ENCODE data around the gene CRTC3. TPM values are rescaled to one million over a fixed set of nuclear protein-coding genes. Genes with fewer than 3 reads are reported as not detected.

The CRTC3 gene
- total RNA-seq, 3 donors from 2014 or later: 21.6 to 53.6 (median 21.7) TPM

DNA sequence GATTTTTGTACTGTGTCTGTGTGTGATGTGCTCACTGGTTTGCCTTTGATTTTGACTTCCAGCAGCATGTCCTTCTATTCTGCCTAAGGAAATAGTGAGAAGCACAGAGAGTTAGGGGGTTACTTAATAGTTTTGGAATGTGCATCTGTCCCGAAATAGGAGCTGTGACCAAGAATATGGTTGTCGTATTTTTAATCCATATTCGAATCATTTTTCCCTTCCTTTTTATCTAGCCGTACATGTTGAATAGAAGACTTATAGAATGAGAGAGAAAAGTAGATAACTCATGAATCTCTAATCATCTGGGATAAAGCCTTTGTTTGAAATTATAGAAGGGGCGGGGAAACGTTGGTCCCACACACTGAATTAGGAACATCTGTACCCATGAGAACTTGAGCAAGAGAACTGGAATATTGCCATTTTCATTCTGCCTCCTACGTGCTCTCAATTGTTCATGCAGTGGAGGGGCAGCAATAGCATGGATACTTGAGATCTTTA, 23.6 kb downstream of the CRTC3 start:
- intact Hi-C loops (cut with DNase I, micrococcal nuclease): no loop called here
- TF ChIP-seq, protein P1, sequence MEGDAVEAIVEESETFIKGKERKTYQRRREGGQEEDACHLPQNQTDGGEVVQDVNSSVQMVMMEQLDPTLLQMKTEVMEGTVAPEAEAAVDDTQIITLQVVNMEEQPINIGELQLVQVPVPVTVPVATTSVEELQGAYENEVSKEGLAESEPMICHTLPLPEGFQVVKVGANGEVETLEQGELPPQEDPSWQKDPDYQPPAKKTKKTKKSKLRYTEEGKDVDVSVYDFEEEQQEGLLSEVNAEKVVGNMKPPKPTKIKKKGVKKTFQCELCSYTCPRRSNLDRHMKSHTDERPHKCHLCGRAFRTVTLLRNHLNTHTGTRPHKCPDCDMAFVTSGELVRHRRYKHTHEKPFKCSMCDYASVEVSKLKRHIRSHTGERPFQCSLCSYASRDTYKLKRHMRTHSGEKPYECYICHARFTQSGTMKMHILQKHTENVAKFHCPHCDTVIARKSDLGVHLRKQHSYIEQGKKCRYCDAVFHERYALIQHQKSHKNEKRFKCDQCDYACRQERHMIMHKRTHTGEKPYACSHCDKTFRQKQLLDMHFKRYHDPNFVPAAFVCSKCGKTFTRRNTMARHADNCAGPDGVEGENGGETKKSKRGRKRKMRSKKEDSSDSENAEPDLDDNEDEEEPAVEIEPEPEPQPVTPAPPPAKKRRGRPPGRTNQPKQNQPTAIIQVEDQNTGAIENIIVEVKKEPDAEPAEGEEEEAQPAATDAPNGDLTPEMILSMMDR (IDR thresholded peaks at IDR 0.05): no peak
- ATAC-seq: no peak
- no peaks in the 10 kb centered on the region for H3K36me3 ChIP-seq (ENCODE audit: low read depth)
- DNase-seq: no peak
- H3K4me1 ChIP-seq (ENCODE audit: low read depth): peaks cover 15% of the 10 kb centered on the region
- H3K4me3 ChIP-seq: no peak overlapping the region
- no peaks in the 10 kb centered on the region for H3K9me3 ChIP-seq

DNA sequence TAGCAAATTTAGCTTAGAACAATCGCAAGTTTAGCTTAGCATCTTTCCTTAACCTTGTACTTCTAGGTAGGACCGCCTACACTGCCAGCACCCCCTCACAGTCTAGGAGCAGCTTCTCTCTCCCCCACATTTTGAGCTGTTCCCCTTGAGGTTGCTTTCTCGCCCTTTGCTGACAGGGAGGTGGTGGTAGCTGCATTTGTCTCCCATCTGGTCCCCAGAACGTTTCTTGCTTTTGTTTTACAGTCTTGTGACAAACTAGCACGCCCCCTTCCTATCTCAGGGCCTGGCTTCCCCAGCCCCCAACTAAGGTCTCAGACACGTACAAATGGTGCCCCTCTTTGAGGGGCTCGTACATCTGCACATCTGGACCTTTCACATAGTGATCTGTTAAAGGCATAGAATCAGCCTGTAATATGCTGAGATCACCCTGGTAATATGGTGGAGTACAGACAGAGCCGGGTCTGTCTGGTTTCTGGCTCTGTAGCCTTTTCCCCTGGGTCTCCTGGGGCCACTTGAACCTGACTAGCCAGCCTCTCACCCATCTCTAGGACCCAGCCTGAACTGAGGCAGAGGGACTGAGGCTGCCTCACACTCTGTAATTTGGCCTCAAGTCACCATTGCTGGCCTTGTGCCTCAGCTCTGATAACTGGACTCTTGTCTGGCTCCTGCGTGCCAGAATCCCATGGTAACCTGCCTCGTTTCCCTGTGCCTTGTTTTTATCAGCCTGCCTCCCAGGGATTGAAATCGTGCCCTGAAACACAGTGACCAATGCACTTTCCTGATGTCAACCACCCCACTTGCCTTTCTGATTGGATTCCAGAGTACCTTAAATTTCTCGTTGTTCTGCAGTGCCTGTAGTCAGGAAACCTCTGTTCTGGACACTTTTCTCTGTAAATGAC, 27.7 kb downstream of the CRTC3 start:
- Histone ChIP-seq H3K4me3 (no peak overlapping the region), H3K4me1 (ENCODE audit: low read depth) (peaks cover 35% of the 10 kb centered on the region)
- intact Hi-C loops (cut with DNase I, micrococcal nuclease): no loop called here

DNA sequence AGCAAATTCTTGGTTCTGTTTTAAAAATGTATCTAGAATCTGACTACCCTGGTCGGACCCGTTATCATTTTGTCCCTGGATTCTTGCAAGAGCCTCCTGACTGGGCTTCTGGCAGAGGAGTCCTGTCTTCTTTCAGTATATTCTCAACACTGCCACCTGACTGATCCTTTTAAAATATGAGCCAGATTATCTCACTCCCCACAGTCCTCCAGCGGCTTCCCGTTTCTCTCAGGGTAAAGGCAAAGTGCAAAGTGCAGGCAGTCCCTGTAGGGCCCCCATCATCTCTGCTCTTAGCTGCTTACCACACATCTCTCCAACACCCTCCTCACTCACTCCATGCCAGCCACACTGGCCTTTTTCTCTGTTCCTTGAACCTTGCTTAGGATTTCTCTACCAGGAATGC, 28.4 kb downstream of the CRTC3 start:
- intact Hi-C loops (cut with DNase I, micrococcal nuclease): no loop called here
- TF ChIP-seq, protein P1 (IDR thresholded peaks at IDR 0.05): no peak
- DNase-seq: peak in 2 of 3 donors; percentile 46 to 61
- Histone ChIP-seq H3K36me3 (ENCODE audit: low read depth) (no peaks in the 10 kb centered on the region), H3K4me1 (ENCODE audit: low read depth) (peaks cover 38% of the 10 kb centered on the region), H3K4me3 (no peak overlapping the region), H3K9me3 (no peaks in the 10 kb centered on the region)
- ATAC-seq: peak; percentile 79

More for the DNA sequence above, 27.7 kb downstream of the CRTC3 start:
- DNase-seq: peak; percentile 45 to 59 (median 47)
- no peaks in the 10 kb centered on the region for H3K36me3 ChIP-seq (ENCODE audit: low read depth)
- peak; percentile 43 for ATAC-seq
- TF ChIP-seq, protein P1 (IDR thresholded peaks at IDR 0.05): no peak
- no peaks in the 10 kb centered on the region for H3K9me3 ChIP-seq

DNA sequence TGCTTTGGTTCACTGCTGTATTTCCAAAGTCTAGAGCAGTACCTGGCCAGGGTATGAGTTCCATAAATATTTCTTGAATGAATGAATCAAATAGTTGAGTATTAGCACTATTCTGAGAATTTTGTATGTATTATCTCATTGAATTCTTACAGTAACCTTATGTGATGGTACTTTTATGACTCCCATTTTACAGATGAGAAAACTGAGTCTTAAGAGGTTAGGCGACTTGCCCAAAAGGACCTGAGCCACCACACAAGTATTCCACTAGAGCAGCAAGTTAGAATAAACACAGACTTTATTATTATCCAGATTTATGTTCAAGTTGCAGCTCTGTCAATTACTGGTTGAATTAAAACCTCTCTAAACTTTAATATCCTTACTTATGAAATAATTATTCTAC, 29.4 kb downstream of the CRTC3 start:
- intact Hi-C loops (cut with DNase I, micrococcal nuclease): no loop called here
- TF ChIP-seq, protein P1 (IDR thresholded peaks at IDR 0.05): peak; percentile 9
- Histone ChIP-seq H3K9me3 (no peaks in the 10 kb centered on the region), H3K36me3 (ENCODE audit: low read depth) (no peaks in the 10 kb centered on the region), H3K4me3 (no peak overlapping the region), H3K4me1 (ENCODE audit: low read depth) (peaks cover 38% of the 10 kb centered on the region)
- DNase-seq (no peak), ATAC-seq (no peak)

DNA sequence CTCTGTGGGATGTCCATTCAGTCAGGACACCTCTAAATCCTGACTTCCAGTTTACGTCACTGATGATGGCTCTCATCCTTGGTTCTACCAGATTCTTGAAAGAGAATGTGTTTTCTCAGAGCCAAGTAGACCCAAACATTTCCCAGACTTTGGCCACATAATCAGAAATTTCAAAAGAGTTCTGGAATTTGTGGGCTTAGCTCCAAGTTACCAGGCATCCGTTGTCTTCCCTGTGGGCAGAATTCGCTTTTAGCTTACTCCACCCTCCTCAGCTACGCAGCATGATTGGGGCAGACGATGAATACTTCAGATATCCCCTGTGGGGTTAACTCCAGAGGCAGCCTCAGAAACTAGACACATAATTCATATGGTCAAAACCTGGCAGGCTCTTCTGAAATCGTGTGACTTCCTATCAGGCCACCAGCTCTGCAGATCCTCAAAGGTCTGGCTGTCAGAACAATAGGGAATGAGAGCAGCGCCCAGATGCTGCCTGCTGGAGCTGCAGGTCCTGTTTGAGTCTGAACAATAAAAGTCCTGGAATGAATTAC, 30.6 kb downstream of the CRTC3 start:
- Histone ChIP-seq H3K4me1 (ENCODE audit: low read depth) (peaks cover 45% of the 10 kb centered on the region), H3K36me3 (ENCODE audit: low read depth) (no peaks in the 10 kb centered on the region), H3K9me3 (no peaks in the 10 kb centered on the region), H3K4me3 (no peak overlapping the region)
- intact Hi-C loops (cut with DNase I, micrococcal nuclease): no loop called here
- TF ChIP-seq, protein P1 (IDR thresholded peaks at IDR 0.05): no peak
- peak in 2 of 3 donors; percentile 40 to 41 for DNase-seq
- ATAC-seq: peak; percentile 46
